HTERT RPE-1 (cell line): Measurements from ENCODE around the gene ANO2.
"Not testable (repeated sequence)": the region's sequence is repeated elsewhere in the genome, so short reads cannot be mapped to it uniquely, and the experiment has no call there.

Source experiments
- in situ Hi-C: fragments of 300-500 bp; cut with MboI; formaldehyde crosslinking; loops from 4 replicates; pipeline ENCODE4 v1.14.3; 2020; ENCODE audit warnings: low sequenced_read_pairs

Gene ANO2

DNA sequence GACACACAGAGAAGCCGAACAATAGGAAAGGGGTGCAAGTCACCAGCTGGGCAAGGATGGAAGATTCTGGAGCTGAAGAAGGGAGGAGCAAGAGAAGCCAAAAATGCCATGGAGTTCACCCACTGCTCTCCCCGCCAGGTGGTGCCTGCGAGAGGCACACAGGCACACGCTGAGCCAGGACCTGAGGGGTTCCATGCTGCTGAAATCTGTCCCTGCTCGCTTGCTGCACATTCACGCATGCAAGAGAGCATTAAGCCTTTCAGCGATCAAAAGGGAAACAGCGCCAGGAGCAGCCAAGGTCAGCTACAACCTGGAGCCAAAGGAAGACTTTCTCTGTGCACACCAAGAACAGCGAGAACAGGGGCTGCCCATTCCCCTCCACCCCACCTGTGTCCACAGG lies 104.1 kb downstream of the ANO2 start:
- in situ Hi-C loops, result no loop called here

DNA sequence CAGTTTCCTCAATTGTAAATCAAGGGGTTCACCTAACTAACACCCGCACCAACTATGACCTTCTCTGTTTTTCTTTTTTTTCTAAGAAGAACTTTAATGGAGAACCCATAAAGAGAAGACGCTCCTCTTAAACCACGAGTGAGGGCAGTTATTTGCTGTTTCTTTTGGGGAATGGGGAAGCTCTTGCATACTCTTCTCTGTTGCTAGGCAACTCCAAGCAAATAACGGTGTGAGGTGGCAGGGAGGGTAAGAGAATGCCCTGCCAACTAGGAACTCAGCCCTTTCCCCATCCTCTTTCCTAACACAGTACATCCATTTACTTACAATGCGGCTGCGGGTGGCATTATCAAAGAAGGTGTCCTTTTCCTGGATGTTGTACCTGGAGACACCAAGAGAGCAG lies 114.9 kb downstream of the ANO2 start:
- in situ Hi-C loops, result no loop called here

DNA sequence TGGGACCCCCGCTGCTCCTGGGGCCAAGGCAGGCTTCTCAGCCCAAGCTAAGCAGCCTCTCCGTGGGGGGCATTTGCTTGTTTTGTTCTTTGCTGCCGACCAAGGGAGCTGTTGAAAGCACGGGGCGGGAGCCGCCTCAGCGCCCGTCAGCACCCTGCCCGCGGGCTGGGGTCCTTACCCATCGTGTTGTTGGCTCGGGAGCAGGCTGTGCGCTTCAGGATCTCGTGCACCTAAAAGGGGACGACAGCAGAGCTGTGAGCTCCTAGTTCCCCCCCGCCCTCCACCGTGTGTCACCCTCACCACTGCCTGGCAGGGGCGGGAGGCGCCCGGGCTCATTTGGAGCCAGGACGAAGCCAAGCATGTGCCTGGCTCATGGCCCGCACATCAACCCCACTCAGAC lies 117.5 kb downstream of the ANO2 start:
- in situ Hi-C loops, result no loop called here

DNA sequence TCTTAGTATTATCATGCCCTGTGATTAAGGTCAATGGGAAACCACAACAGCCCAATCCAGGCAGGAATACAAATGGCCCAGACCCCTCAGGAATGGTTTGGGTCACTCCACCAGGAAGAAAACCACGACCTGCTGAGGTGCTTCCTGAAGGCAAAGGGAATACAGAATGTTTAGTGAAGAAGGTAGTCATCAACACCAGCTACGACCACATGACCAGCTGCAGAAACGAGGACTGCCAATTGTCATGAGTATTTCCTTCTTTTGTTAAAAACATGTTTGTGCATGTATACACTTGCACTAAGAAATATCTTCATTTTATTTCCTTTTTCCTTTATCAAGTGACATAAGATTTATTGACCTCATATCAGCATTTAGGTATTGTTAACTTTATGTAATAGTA lies 119.3 kb downstream of the ANO2 start:
- in situ Hi-C loops, result not testable (repeated sequence)

DNA sequence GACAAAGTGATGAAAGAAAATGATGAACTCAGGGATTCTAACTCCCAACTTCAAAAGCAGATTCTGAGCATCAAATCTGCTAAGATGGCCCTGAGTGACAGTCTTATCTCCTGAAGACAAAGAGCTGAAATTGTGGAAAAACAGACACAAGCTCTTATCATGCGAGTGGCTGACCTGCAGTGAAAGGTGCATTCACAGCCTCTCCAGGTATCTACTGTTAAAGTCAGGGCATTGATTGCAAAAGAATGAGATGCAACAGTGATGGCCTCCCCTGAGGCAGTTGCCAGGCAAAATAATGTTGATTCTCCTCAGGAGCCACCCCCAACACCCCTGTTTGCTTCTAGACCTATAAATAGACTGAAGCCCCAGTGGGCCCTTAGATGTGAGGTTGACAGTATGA lies 126.2 kb downstream of the ANO2 start:
- in situ Hi-C loops, result not testable (repeated sequence)

DNA sequence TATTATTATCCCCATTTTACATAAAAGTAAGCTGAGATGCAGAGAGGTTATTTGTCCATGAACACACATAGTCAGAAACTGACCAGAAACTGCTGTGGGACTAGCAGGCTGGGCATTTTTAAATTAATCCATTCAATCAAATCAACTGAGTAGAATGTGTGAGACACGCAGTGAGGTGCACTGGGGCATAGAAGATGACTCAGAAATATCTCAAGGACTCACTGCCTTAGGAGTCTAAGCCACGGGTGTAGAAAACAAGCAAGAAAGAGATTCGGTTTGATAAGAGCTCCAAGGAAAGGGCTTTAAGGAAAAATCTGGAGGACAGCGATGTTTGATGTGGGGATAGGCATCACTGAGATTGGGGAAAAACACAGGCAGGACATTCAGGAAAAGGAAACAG lies 127.8 kb downstream of the ANO2 start:
- in situ Hi-C loops, result no loop called here

DNA sequence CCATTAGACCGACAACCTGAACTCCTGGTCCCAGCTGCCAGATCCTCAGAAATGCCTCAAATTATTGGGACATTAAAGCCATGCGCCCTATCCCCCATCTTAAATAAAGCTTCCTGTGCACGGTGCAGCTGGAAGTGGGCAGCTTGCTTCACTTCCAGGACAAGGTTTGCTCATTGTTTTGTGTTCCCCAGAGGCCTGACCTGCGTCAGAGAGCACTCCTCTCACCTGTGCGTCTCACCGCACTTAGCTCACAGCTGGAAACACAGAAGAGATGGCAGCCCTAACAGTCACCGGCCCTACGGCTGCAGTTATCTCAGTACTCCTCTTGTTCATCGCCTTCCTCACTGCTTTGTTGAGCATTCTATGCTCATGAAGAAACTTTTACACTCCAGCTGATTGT lies 135.5 kb downstream of the ANO2 start:
- in situ Hi-C loops, result no loop called here

DNA sequence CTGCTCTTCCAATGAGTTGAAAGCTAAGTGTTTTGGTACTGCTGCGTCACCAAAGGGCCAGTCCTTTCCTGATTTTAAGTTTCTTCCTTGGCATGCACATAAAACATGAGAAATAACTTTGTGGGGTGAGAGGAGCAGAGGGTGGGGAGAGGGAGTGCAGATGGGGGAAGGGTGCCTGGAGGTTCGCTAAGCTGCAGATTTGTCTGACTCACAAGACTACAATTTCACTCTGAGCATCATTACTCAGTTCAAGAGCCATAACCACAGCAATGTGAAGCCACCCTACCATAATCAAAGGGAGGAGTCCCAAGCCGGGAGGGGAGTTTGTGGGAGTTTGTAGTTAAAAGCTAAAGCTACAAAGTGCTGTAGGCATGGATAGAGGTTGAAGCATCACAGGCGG lies 136.1 kb downstream of the ANO2 start:
- in situ Hi-C loops, result no loop called here

DNA sequence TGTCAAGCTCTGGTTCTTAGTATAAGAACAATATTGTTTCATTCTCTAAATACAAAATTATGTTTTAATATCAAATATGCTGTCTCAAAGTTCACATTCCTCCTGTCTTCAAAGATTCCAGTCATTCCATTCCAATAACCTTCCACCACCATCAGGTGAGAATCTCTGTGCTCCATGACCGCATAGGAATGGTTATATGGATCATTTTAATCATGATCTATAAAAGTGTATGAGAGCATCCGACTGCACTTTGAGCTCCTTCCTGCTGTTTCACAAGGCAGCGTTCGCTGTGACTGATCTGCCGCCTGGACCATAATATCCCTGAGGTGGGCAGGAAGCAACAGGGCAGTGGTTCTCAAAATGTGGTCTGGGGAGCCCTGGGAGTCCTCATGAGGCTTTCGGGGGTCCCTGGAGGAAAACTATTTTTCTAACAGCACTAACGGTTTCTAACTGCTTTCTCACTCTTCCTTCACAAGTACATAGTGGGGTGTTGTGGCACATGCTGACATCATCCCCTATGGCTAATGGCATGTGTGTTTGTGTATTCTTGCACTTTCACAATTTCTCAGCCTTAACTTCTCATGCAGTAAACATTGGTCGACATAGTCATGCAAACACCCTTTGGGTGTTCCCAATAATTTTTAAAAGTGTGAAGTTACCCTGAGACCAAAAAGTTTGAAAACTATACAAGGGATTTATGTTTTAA lies 137.4 kb downstream of the ANO2 start:
- in situ Hi-C loops, result no loop called here

DNA sequence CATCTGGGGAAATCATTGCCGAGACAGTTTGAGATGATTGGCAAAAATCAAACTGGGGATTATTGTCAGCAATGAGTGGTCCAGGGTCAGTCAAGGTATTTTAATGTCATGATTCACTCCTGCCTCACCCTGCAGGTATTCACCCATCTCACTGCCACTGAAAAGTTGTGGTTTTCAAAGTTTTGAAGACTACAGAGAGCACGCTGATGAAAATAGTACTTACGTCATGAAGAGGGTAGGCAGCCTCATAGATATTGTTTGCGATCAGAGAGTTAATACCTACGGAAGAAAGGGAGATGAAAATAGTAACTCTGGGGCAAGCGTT lies 138.0 kb downstream of the ANO2 start:
- in situ Hi-C loops, result no loop called here

DNA sequence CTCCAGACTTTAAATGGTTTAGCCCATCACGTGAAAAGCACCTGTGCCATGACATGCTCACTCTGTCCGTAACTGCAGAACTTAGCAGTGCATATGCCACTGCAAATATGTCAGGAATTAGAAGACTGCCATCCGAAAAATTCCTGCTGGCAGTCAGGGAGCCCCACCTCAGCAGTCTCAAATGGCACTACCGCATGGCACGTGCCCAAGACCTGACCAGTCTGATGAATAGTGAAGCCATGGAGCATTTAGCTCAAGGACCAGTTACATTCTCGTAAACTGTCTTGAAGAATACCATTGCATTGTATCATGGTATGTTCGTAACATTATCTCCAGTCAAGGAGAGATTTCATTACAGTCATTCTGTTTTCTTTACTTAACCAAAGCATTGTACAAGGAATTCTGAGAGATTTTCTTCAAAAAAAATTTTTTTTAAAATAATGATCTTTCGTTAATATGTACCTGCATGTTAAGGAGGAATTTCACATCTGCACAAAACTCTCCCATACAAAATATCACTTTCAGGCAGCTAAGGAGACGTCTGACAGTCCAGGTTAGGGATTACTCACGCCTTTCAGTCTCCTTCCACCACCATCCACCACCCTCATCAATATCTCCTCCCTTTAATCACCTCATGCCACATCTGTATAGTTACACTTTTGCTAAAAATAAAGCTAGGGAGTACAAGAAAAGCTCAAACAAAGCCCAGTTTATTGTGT lies 138.5 kb downstream of the ANO2 start:
- in situ Hi-C loops, result no loop called here

DNA sequence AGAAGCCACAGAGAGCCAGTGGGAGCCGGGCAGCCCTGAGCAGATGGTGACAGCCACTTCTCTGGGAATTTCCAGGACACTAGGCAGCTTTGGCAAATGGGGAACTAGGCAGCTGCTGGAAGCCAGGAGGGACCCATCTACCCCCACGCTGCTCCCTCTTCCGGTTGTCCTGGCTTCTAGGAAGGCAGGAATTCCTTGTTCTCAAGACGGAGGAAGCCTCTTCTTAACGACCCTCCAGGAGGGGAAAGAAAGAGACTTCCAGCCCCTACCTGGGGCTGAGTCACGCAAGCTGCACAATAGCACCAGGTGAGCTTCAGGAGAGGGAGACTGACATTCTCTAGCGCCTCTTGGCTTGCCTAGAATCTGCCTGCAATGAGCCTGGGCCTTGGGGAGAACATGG lies 141.5 kb downstream of the ANO2 start:
- in situ Hi-C loops, result no loop called here

DNA sequence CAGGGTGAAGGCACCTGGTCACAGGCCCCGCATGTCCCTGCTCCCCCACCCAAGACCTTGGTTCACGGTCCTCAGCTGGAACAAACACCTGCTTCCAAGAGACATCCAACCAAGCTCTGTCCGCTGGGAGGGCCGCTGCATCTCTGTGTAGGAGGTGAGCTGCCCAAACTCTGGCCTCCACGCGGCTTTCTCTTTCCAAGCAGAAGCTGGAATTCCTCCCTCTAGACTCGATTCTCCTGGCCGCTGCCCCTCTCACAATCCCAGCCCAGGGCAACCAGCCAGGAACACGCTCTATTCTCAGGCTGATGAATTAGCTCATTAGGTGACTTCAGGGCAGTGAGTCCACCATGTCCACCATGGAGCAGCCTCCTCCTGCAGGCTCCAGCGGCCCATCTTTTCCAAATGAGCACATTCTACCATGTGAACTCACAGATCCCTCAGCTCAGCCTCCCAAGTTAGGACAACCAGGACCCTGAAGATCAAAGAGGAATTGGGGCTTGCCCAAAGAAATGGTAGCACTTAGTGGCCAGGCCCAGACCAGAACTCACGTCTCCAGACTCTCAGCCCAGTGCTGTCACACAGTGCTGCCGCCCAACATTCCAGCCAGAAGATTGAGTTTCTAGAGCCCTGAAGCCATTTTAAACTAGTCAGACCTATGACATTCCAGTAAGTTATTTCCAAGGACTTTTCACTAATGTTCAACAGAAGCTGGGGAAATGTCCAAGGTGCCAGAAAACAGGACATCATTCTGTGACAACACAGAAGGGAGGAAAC lies 146.6 kb downstream of the ANO2 start:
- in situ Hi-C loops, result no loop called here

DNA sequence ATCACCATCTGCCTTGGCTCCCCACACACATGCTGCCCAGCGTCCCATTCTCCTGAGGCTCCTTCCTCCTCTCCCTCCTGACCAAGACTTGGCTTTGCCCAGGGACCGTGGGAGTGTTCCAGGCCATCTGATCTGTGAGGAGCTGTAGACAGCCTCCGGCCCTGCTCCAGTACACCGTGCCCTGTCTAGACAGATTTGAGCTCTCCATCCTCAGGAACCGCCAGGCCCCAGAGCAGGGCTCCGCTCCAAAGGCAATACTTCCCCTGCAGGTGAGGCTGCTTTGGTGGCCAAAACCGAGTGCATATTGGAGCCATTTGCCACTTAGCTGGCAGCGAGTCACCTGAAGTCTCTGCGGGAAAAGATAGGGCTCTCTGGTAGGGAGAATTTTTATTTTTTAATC lies 147.4 kb downstream of the ANO2 start:
- in situ Hi-C loops, result no loop called here

DNA sequence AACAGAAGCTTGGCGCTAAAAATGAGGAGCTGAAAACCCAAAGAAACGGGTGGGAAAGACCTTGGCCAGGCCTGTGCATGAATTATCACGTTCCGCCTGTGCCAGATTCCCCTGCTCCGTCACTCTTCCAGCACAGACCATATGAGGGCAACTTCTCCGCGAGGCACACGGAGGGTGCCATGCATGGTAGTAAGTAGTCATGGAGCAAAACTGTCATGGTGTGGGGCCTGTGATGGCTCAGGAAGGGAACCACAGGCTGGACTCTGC lies 148.2 kb downstream of the ANO2 start:
- in situ Hi-C loops, result no loop called here

DNA sequence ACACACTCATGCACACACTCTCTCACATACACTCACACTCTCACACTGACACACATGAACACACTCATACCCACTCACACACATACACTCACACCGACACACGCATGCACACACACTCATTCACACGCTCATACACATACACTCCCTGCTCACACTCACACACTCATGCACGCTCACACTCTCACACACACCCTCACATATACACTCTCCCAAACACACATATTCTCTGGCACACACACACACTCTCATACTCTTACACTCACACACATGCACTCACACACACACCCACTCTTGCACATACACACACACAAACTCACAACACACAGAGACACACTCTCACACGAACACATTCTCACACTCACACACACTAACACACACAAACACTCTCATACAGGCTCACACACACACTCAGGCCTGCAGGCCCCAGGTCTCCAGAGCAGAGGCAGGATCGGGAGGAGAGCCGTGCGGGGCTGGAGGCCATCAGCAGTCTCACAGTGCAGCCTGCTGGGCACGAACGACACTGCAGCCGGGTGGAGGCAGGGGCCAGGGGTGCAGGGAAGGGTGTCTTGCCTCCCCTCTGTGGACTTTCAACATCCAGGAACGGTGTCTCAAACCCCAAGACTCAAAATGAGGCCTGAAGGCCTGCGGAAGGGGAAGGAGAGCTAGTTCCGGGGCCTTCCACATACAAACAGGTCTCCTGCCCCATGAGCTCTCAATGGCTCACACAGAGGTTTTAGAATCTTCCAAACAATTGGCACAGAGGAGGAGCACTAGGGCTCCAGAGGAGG lies 148.7 kb downstream of the ANO2 start:
- in situ Hi-C loops, result no loop called here

DNA sequence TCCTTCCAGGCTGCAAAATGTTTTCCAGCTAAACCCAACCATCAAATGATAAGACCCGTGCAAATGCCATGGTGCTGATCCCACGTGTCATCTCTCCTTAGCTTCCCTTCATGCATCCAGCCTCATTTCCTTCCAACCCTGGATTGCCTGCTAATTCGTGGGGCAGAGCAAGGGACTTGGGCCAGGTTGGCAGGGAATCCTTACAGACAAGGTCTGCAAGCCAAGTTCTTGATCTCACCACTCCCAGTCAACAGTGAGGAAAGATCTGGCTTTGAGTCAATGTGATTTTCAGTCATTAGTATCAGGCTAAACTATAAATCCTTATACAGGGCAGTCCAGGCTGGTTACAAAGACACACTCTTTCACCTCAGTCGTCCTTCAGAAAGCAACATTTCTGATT lies 150.9 kb downstream of the ANO2 start:
- in situ Hi-C loops, result no loop called here

DNA sequence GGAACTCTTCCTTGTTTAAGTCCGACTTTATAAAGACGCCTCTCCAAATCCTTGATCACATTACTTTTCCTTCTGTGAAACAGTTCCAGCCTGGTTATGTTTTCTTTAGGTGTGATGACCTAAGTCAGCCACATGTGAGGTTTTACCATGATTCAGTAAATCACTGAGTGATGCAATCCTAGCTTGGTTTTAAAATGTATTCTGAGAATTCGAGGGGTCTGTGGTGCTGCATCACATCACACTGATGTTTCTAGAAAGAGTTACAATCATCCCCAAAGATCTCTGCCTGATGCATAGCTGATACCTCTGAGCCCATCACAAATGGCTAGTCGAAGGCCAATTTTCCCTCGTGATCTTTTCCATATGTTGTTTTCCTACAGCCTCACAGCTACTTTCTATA lies 152.7 kb downstream of the ANO2 start:
- in situ Hi-C loops, result no loop called here

DNA sequence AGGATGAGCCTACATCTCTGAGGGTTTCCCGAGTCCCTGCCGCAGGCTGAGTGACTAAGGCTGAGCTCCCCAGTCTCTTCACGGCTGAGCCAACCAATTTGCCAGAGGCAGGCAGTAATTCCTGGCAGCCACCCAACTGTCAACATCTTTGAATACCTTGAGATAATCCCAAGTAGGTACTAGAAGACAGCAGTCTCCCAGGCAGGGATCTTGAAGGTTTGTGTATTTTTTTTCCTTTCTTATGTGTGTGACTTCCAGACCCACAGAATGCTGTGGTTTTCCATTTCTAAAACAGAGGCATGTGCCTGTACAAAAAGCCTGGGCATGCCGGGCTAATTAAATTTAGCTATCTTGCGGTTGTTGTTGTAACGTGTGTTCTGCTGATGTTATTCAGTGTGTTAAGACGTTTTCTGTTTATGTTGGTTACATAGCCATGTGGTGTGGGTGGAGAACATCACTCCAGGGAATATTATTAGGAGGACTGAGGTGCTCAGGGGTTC lies 155.5 kb downstream of the ANO2 start:
- in situ Hi-C loops, result no loop called here

DNA sequence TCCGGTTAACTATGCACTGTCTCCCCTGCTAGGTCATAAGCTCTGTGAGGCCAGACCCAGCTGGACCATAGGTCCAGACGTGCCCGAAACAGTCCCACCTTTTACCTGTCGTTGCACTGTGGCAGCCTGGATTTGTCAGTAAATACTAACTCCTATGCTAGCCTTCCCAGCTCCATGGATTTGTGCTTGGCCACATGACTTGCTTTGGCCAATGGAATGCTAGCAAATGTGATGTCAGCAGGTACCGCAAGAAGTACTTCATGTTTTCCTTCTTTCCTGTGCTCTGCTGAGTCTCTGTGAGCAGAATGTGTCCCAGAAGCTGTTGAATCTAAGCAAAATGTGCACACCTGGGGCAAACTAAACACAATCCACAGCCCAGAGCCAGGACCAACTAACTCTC lies 157.2 kb downstream of the ANO2 start:
- in situ Hi-C loops, result no loop called here

DNA sequence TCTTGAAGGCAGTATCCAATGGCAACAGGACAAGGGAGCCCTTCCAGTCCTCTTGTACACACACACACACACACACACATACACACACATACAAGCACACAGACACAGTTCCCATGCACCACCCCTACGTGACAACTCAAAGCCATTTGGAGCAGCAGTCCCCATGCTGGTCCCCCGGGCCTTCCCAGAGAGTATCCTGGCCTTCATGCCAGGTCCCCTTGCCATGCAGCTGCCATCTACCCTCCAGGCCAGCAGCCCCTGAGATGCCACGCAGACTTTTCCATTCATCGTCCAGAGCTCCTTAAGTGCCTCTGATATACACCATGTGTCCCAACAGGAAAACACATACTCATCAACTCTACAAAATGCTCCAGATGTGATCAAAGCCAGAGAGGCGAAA lies 159.5 kb downstream of the ANO2 start:
- in situ Hi-C loops, result no loop called here
